Measurements from ENCODE around the gene CCDC85B.

CCDC85B gene

DNA sequence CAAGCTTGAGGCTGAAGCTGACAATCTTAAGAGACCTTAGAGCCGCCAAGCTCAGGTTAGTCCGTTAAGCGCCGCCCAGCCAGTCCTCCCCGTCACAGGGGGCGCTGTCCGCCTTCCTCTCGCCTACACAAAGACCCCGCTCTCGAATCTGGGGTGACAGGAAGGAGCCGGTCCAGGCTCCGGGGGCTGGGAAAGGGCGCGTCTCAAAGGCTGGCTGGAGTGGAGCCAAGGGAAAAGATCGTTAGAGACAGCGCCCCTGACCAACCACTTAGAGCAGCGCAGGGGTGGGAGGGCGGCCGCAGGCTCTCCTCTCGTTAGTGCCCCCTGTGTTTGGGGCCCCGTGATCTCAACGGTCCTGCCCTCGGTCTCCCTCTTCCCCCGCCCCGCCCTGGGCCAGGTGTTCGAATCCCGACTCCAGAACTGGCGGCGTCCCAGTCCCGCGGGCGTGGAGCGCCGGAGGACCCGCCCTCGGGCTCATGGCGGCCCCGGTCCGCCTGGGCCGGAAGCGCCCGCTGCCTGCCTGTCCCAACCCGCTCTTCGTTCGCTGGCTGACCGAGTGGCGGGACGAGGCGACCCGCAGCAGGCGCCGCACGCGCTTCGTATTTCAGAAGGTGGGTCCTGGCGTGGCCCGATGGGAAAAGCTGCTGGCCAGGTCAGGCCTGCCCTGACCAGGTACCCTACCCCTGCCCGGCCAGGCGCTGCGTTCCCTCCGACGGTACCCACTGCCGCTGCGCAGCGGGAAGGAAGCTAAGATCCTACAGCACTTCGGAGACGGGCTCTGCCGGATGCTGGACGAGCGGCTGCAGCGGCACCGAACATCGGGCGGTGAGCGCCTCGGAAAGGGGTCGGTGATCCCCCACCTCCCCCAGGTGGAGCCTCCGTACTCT, 30.0 kb upstream of the CCDC85B start, which contains the start of gene MUS81:
TSS of gene MUS81 (plus strand) at position 156 of the 887 bp plus-strand sequence. CDS start at position 477, 321 bp downstream.
- TF ChIP-seq, protein P1, sequence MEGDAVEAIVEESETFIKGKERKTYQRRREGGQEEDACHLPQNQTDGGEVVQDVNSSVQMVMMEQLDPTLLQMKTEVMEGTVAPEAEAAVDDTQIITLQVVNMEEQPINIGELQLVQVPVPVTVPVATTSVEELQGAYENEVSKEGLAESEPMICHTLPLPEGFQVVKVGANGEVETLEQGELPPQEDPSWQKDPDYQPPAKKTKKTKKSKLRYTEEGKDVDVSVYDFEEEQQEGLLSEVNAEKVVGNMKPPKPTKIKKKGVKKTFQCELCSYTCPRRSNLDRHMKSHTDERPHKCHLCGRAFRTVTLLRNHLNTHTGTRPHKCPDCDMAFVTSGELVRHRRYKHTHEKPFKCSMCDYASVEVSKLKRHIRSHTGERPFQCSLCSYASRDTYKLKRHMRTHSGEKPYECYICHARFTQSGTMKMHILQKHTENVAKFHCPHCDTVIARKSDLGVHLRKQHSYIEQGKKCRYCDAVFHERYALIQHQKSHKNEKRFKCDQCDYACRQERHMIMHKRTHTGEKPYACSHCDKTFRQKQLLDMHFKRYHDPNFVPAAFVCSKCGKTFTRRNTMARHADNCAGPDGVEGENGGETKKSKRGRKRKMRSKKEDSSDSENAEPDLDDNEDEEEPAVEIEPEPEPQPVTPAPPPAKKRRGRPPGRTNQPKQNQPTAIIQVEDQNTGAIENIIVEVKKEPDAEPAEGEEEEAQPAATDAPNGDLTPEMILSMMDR (IDR thresholded peaks at IDR 0.05; ENCODE audit: low read depth, low read length), result peak; percentile 83
- TF ChIP-seq MYC (IDR thresholded peaks at IDR 0.05; ENCODE audit: low read depth, low read length) (peak; percentile 88), POLR2A (IDR thresholded peaks at IDR 0.05; ENCODE audit: extremely low read depth, insufficient read length) (peak; percentile 59)
- TF ChIP-seq, protein P2, sequence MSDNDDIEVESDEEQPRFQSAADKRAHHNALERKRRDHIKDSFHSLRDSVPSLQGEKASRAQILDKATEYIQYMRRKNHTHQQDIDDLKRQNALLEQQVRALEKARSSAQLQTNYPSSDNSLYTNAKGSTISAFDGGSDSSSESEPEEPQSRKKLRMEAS (IDR thresholded peaks at IDR 0.05; ENCODE audit: low read depth, low read length), result peak; percentile 82
- peak within 1 kb of the TSS; percentile 86 for H3K4me3 ChIP-seq (ENCODE audit: low read depth, low read length)
- peak; percentile 99 for DNase-seq (ENCODE audit: low read depth)

DNA sequence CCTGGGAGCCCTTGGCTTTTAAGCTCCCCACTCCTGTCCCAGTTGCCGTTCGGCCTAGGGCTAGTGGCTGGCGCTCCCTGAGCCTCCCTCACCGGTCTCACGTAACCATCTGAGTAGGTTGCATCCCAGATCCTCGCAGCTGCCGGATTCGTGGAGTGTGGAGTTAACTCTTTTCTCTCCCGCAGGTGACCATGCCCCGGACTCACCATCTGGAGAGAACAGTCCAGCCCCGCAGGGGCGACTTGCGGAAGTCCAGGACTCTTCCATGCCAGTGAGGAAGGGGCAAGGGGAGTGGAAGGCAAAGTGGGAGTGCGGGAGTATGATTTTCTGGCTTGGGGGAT, 29.3 kb upstream of the CCDC85B start:
- H3K4me3 ChIP-seq (ENCODE audit: low read depth, low read length), result peak overlapping the region; percentile 86
- TF ChIP-seq, protein P2 (IDR thresholded peaks at IDR 0.05; ENCODE audit: low read depth, low read length), result no peak
- TF ChIP-seq MYC (IDR thresholded peaks at IDR 0.05; ENCODE audit: low read depth, low read length), result no peak
- TF ChIP-seq POLR2A (IDR thresholded peaks at IDR 0.05; ENCODE audit: extremely low read depth, insufficient read length), result no peak
- no peak for DNase-seq (ENCODE audit: low read depth)

DNA sequence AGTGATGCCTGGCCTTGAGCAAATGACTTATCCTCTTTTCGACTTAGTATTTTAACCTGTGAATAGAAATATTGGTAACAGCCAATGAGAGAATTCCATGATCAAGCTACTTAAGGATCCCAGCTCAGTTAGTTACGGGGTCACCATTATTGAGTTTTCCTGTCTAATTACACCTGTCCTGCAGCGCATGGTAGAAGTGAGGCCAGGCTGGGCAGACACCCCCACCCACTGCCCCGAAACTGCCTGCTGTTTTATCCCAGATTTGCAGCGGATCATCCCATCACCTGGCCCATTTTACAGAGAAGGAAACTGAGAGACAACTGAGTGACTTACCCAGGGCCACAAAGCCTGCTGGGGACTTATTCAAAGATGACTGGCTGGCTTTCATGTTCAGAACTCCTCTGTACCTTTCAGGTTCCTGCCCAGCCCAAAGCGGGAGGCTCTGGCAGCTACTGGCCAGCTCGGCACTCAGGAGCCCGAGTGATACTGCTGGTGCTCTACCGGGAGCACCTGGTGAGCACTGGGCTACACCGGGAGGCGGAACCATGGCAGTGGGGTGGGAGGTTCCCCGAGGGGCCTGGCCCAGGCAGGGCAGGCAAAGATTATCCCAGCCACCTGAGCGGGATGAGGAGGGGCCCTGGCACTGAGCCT, 28.8 kb upstream of the CCDC85B start:
- TF ChIP-seq POLR2A (IDR thresholded peaks at IDR 0.05; ENCODE audit: extremely low read depth, insufficient read length), result no peak
- TF ChIP-seq, protein P2 (IDR thresholded peaks at IDR 0.05; ENCODE audit: low read depth, low read length), result no peak
- TF ChIP-seq, protein P1 (IDR thresholded peaks at IDR 0.05; ENCODE audit: low read depth, low read length), result no peak
- no peak for TF ChIP-seq MYC (IDR thresholded peaks at IDR 0.05; ENCODE audit: low read depth, low read length)
- DNase-seq (ENCODE audit: low read depth), result peak; percentile 8

DNA sequence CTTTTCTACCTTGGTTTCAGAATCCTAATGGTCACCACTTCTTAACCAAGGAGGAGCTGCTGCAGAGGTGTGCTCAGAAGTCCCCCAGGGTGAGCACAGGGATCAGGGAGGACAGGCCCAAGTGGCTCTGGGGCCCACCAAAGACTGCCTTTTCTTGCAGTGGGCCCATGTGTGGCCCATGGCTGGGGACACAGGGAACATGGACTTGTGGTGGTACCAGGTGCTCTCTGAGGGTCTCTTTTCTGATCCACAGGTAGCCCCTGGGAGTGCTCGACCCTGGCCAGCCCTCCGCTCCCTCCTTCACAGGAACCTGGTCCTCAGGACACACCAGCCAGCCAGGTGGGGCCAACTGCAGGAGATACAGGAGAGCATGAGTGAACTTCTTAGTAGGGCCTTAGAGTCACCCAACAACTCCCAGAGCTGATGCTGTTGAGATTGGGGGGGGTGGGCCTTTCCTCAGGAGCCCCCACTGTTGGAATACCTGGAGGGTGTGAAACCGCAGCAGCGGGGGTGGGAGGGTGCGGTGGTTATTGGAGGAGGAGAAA, 28.2 kb upstream of the CCDC85B start:
- no peak for TF ChIP-seq POLR2A (IDR thresholded peaks at IDR 0.05; ENCODE audit: extremely low read depth, insufficient read length)
- TF ChIP-seq, protein P1 (IDR thresholded peaks at IDR 0.05; ENCODE audit: low read depth, low read length), result no peak
- TF ChIP-seq, protein P2 (IDR thresholded peaks at IDR 0.05; ENCODE audit: low read depth, low read length), result no peak
- TF ChIP-seq MYC (IDR thresholded peaks at IDR 0.05; ENCODE audit: low read depth, low read length), result no peak
- no peak for DNase-seq (ENCODE audit: low read depth)
- H3K4me3 ChIP-seq (ENCODE audit: low read depth, low read length), result no peak overlapping the region

More for the DNA sequence above, 28.8 kb upstream of the CCDC85B start:
- H3K4me3 ChIP-seq (ENCODE audit: low read depth, low read length), result peak overlapping the region; percentile 86

DNA sequence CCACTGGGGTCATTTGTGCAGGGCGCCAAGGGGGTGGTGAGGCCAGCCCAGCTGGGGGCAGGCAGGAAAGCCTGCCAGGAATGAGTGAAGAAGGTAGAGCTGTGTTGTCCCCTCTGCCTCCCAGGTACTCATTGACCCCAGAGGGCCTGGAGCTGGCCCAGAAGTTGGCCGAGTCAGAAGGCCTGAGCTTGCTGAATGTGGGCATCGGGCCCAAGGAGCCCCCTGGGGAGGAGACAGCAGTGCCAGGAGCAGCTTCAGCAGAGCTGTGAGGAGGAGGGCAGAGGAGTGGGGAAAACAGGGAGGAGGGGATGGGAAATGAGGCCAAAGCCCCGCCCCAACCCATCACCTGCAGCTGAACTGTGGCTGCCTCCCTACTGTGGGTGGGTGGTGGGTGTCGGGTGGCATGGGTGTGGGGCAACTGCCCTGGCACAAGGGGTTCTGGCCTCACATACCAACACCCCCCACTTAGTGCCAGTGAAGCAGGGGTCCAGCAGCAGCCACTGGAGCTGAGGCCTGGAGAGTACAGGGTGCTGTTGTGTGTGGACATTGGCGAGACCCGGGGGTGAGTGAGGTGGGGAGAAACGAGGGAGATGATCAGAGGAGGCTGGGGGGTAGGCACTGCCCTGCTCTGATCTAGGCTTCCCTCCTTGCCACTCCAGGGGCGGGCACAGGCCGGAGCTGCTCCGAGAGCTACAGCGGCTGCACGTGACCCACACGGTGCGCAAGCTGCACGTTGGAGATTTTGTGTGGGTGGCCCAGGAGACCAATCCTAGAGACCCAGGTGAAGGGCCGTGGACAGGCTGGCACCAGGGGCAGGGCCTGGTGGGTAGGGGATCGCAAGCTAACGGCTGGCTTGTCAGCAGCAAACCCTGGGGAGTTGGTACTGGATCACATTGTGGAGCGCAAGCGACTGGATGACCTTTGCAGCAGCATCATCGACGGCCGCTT, 27.3 kb upstream of the CCDC85B start:
- peak; percentile 5 for DNase-seq (ENCODE audit: low read depth)
- H3K4me3 ChIP-seq (ENCODE audit: low read depth, low read length), result no peak overlapping the region
- TF ChIP-seq, protein P1 (IDR thresholded peaks at IDR 0.05; ENCODE audit: low read depth, low read length), result no peak
- TF ChIP-seq POLR2A (IDR thresholded peaks at IDR 0.05; ENCODE audit: extremely low read depth, insufficient read length) (no peak), MYC (IDR thresholded peaks at IDR 0.05; ENCODE audit: low read depth, low read length) (no peak)
- TF ChIP-seq, protein P2 (IDR thresholded peaks at IDR 0.05; ENCODE audit: low read depth, low read length), result no peak
